A549 (cell line): Measurements from ENCODE around the gene MELK. TPM values are rescaled to one million over a fixed set of nuclear protein-coding genes. Genes with fewer than 3 reads are reported as not detected.

ENCODE experiments used
- ATAC-seq, 2 experiments: fragments of 200-7000 bp in 1 of 2; fragments of >200 bp in 1 of 2; cut with Nextera tagmentation in 1 of 2; cut with Tn5 transposase in 1 of 2; 3 replicates each; pipeline versions ENCODE4 v1.8.0 to v1.9.1; 2018 to 2020; ENCODE audit warnings: mild to moderate bottlenecking in 1 of 2, moderate library complexity in 1 of 2
- CTCF ChIA-PET: fragments of 300-600 bp; sonication (Branson Sonifier 250); formaldehyde crosslinking; extraction: SDS; loops from one replicate; lab custom pipeline; 2021; ENCODE audit warnings: antibody characterized with exemption, inconsistent platforms; lab: Yijun Ruan, JAX
- POLR2A ChIA-PET: fragments of 350-600 bp; formaldehyde crosslinking; extraction: SDS; loops from one replicate; lab custom pipeline; 2021; ENCODE audit warnings: antibody characterized with exemption, inconsistent platforms; lab: Yijun Ruan, JAX
- DNase-seq, 2 experiments: peaks; one replicate each; pipeline versions ENCODE4 v3.0.0 to v3.0.0-alpha.2; 2011 to 2016; ENCODE audit warnings: low read depth in 1 of 2, low spot score in 1 of 2
- FAIRE-seq: peaks from 2 replicates; lab custom pipeline; 2011; peaks lifted over from hg19 to GRCh38; lab: Jason Lieb, UNC
- H3K27ac ChIP-seq, 2 experiments: fragments of >200 bp; sonication (Bioruptor Twin); formaldehyde crosslinking; 3 replicates each; pipeline ENCODE4 v1.5.1; 2016 to 2017
- H3K4me1 ChIP-seq: fragments of >200 bp; sonication (Bioruptor Twin); formaldehyde crosslinking; 3 replicates; pipeline ENCODE4 v1.6.1; 2016
- H3K4me2 ChIP-seq: fragments of >200 bp; sonication (Bioruptor Twin); formaldehyde crosslinking; 3 replicates; pipeline ENCODE4 v1.6.1; 2016
- H3K4me3 ChIP-seq: fragments of >200 bp; sonication (Bioruptor Twin); formaldehyde crosslinking; 3 replicates; pipeline ENCODE4 v1.5.1; 2016
- H3K9me3 ChIP-seq: fragments of >200 bp; sonication (Bioruptor Twin); formaldehyde crosslinking; 3 replicates; pipeline ENCODE4 v1.6.1; 2016
- BHLHE40 ChIP-seq: IDR thresholded peaks from 2 replicates; pipeline ENCODE4 v1.6.1; 2012; ENCODE audit warnings: low read depth, low read length, inconsistent platforms
- CHD2 ChIP-seq: fragments of 150-350 bp; IDR thresholded peaks from 2 replicates; pipeline ENCODE4 v1.6.1; 2014; ENCODE audit warnings: low read length; ENCODE audit not compliant: partially characterized antibody
- EHF ChIP-seq: fragments of 250-450 bp; sonication (Bioruptor Pico); IDR thresholded peaks from 2 replicates; pipeline ENCODE4 v1.5.0; 2020; ENCODE audit warnings: mild to moderate bottlenecking
- EP300 ChIP-seq, 2 experiments: fragments of >200 bp; sonication (Bioruptor Twin); formaldehyde crosslinking; IDR thresholded peaks; 2 replicates in 1 of 2; 3 replicates in 1 of 2; pipeline ENCODE4 v1.6.1; 2016 to 2017
- FOXS1 ChIP-seq: fragments of 250-450 bp; sonication (Bioruptor Pico); IDR thresholded peaks from 2 replicates; pipeline ENCODE4 v1.5.0; 2020; ENCODE audit warnings: mild to moderate bottlenecking, moderate library complexity
- HDAC2 ChIP-seq: fragments of 200-600 bp; sonication (generic); IDR thresholded peaks from 2 replicates; pipeline ENCODE4 v1.6.1; 2016
- HES2 ChIP-seq: fragments of >200 bp; sonication (Bioruptor Twin); formaldehyde crosslinking; IDR thresholded peaks from 2 replicates; pipeline ENCODE4 v1.6.1; 2016
- HOXA7 ChIP-seq: fragments of 250-450 bp; sonication (Bioruptor Pico); IDR thresholded peaks from 2 replicates; pipeline ENCODE4 v1.5.0; 2020; ENCODE audit warnings: mild to moderate bottlenecking, moderate library complexity
- HOXB5 ChIP-seq: fragments of 250-450 bp; sonication (Bioruptor Pico); IDR thresholded peaks from 2 replicates; pipeline ENCODE4 v1.5.0; 2020; ENCODE audit warnings: mild to moderate bottlenecking, moderate library complexity
- KDM1A ChIP-seq: fragments of 200-600 bp; sonication (generic); IDR thresholded peaks from 2 replicates; pipeline ENCODE4 v1.6.1; 2016; ENCODE audit warnings: low read depth, mild to moderate bottlenecking
- KDM5A ChIP-seq: fragments of 200-600 bp; sonication (generic); IDR thresholded peaks from 2 replicates; pipeline ENCODE4 v1.6.1; 2016; ENCODE audit warnings: antibody characterized with exemption, mild to moderate bottlenecking
- MYC ChIP-seq: IDR thresholded peaks from 2 replicates; pipeline ENCODE4 v1.6.1; 2012; ENCODE audit warnings: mild to moderate bottlenecking, inconsistent platforms, low read length, improper control_type of control experiment, borderline replicate concordance
- RARB ChIP-seq: fragments of 250-450 bp; sonication (Bioruptor Pico); IDR thresholded peaks from 2 replicates; pipeline ENCODE4 v1.8.0; 2021; ENCODE audit warnings: mild to moderate bottlenecking, moderate library complexity
- RCOR1 ChIP-seq: fragments of 150-350 bp; IDR thresholded peaks from 2 replicates; pipeline ENCODE4 v1.6.1; 2014; ENCODE audit warnings: antibody characterized with exemption, low read length, low read depth
- REST ChIP-seq: fragments of 200-600 bp; sonication (generic); IDR thresholded peaks from 2 replicates; pipeline ENCODE4 v1.6.1; 2016; ENCODE audit warnings: antibody characterized with exemption, mild to moderate bottlenecking, moderate library complexity
- RNF2 ChIP-seq: fragments of 200-600 bp; sonication (generic); IDR thresholded peaks from 2 replicates; pipeline ENCODE4 v1.6.1; 2016; ENCODE audit warnings: low read depth, mild to moderate bottlenecking, antibody characterized with exemption, moderate library complexity, borderline replicate concordance
- SREBF2 ChIP-seq: fragments of 450-650 bp; IDR thresholded peaks from 2 replicates; pipeline ENCODE4 v1.6.1; 2014; ENCODE audit warnings: mild to moderate bottlenecking, moderate library complexity
- ZC3H11A ChIP-seq: fragments of 450-650 bp; IDR thresholded peaks from 2 replicates; pipeline ENCODE4 v1.6.1; 2014; ENCODE audit warnings: antibody characterized with exemption, mild to moderate bottlenecking
- ZNF302 ChIP-seq: fragments of 250-450 bp; sonication (Bioruptor Pico); IDR thresholded peaks from 2 replicates; pipeline ENCODE4 v1.9.0; 2021; ENCODE audit warnings: inconsistent platforms, mild to moderate bottlenecking, moderate library complexity
- WGBS: methylation state at CpG from one replicate; pipeline ENCODE4 v1.1.6; 2017; ENCODE audit errors: missing lambda C conversion rate; 5-methylcytosine and 5-hydroxymethylcytosine counted together
- polyA plus RNA-seq, 4 experiments: library from polyadenylated mRNA; depleted of rRNA in 3 of 4; stranded (reverse); fragments of >200 nt; fragmentation: RNase III in 1 of 4; extraction: RNeasy Plus Mini Kit Qiagen cat#74134 plus additional on column Dnase treatment in 1 of 4; gene quantifications; 2 replicates in 3 of 4; 3 replicates in 1 of 4; pipeline ENCODE4 v1.2.3, GENCODE V29; 2011 to 2017
- TF ChIP-seq, protein P1 (sequence below): IDR thresholded peaks from 2 replicates; pipeline ENCODE4 v1.6.1; 2012; ENCODE audit warnings: low read depth, borderline replicate concordance
- TF ChIP-seq, protein P2 (sequence below): fragments of >200 bp; sonication (Bioruptor Twin); formaldehyde crosslinking; IDR thresholded peaks from 3 replicates; pipeline ENCODE4 v1.6.1; 2016
- TF ChIP-seq, protein P3 (sequence below): IDR thresholded peaks from 2 replicates; pipeline ENCODE4 v1.6.1; 2012
- TF ChIP-seq, protein P4 (sequence below): fragments of 250-450 bp; sonication (Bioruptor Pico); IDR thresholded peaks from 2 replicates; pipeline ENCODE4 v1.5.0; 2020; ENCODE audit warnings: low read depth, mild to moderate bottlenecking, moderate library complexity
- TF ChIP-seq, protein P5 (sequence below): fragments of 450-650 bp; IDR thresholded peaks from 2 replicates; pipeline ENCODE4 v1.6.1; 2014; ENCODE audit warnings: antibody characterized with exemption

Gene MELK
- polyA plus RNA-seq, 2 of the 4 experiments (the other 2 are of a cell fraction), result 72.7 to 92.4 TPM

DNA sequence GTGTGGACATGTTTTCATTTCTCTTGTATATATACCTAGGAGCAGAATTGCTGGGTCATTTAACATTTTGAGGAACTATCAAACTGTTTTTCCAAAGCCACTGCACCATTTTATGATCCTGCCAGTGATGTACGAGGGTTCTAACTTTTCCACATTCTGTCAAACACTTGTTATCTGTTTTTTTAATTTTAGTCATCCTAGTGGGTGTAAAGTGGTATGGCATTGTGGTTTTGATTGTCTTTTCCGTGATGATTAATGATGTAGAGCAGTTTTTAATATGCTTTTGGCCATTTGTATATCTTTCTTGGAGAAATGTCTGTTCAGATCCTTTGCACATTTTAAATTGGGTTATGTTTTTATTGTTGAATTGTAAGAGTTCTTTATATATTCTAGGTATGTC is 107.0 kb downstream of the MELK start:
- TF ChIP-seq FOXS1 (CRISPR knock-in tag) (no peak), EHF (no peak), HDAC2 (no peak), REST (no peak), KDM5A (no peak), RARB (CRISPR knock-in tag) (no peak)
- TF ChIP-seq, protein P1, sequence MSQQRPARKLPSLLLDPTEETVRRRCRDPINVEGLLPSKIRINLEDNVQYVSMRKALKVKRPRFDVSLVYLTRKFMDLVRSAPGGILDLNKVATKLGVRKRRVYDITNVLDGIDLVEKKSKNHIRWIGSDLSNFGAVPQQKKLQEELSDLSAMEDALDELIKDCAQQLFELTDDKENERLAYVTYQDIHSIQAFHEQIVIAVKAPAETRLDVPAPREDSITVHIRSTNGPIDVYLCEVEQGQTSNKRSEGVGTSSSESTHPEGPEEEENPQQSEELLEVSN, result no peak
- TF ChIP-seq, protein P2, sequence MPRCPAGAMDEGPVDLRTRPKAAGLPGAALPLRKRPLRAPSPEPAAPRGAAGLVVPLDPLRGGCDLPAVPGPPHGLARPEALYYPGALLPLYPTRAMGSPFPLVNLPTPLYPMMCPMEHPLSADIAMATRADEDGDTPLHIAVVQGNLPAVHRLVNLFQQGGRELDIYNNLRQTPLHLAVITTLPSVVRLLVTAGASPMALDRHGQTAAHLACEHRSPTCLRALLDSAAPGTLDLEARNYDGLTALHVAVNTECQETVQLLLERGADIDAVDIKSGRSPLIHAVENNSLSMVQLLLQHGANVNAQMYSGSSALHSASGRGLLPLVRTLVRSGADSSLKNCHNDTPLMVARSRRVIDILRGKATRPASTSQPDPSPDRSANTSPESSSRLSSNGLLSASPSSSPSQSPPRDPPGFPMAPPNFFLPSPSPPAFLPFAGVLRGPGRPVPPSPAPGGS, result no peak
- TF ChIP-seq, all 56 proteins: peak for 0
- CTCF ChIA-PET, result no interaction called here
- H3K4me2 ChIP-seq, result no peak overlapping the region
- POLR2A ChIA-PET, result no interaction called here
- whole genome bisulfite sequencing, result 89% methylated on average over 2 of the region's 2 CpGs
- no peak for DNase-seq
- H3K9me3 ChIP-seq, result peaks cover 16% of the 10 kb centered on the region
- H3K27ac ChIP-seq, result no peak overlapping the region
- no peaks in the 10 kb centered on the region for H3K4me1 ChIP-seq
- no peak for FAIRE-seq
- no peak for ATAC-seq
- H3K4me3 ChIP-seq, result no peak overlapping the region

DNA sequence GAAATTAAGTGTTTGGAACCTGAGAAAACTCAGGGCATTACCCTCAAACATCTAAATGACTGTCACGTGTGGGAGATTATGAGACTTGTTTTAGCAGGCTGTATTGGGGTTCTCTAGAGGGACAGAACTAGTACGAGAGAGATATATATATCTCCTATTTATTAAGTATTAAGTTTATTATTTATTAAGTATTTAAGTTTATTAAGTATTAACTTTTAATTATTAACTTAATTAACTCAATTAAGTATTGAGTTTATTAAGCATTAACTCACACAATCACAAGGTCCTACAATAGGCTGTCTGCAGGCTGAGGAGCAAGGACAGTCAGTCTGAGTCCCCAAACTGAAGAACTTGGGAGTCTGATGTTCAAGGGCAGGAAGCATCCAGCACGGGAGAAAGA is 113.8 kb downstream of the MELK start:
- DNase-seq (no peak), FAIRE-seq (no peak), ATAC-seq (no peak)
- Histone ChIP-seq H3K9me3 (peaks cover 13% of the 10 kb centered on the region), H3K4me3 (no peak overlapping the region), H3K4me1 (no peaks in the 10 kb centered on the region), H3K27ac (no peak overlapping the region), H3K4me2 (no peak overlapping the region)
- TF ChIP-seq HOXA7 (no peak), CHD2 (no peak), KDM1A (no peak), ZNF302 (CRISPR knock-in tag) (no peak), MYC (no peak), RCOR1 (no peak), HES2 (no peak), BHLHE40 (no peak), ZC3H11A (no peak), SREBF2 (no peak), EP300 (IDR thresholded peaks at IDR 0.05) (no peak), HOXB5 (CRISPR knock-in tag) (no peak), RNF2 (no peak)
- TF ChIP-seq, protein P1, result no peak
- TF ChIP-seq, protein P3, sequence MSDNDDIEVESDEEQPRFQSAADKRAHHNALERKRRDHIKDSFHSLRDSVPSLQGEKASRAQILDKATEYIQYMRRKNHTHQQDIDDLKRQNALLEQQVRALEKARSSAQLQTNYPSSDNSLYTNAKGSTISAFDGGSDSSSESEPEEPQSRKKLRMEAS, result no peak
- TF ChIP-seq, protein P4, sequence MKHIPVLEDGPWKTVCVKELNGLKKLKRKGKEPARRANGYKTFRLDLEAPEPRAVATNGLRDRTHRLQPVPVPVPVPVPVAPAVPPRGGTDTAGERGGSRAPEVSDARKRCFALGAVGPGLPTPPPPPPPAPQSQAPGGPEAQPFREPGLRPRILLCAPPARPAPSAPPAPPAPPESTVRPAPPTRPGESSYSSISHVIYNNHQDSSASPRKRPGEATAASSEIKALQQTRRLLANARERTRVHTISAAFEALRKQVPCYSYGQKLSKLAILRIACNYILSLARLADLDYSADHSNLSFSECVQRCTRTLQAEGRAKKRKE (CRISPR knock-in tag), result no peak
- TF ChIP-seq, protein P5, sequence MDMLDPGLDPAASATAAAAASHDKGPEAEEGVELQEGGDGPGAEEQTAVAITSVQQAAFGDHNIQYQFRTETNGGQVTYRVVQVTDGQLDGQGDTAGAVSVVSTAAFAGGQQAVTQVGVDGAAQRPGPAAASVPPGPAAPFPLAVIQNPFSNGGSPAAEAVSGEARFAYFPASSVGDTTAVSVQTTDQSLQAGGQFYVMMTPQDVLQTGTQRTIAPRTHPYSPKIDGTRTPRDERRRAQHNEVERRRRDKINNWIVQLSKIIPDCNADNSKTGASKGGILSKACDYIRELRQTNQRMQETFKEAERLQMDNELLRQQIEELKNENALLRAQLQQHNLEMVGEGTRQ, result no peak
- POLR2A ChIA-PET, result no interaction called here
- CTCF ChIA-PET, result interaction anchor here (1.6 kb wide), 1 partner anchor 42 kb away, joined by 3 read pairs; no protein-coding TSS in a partner anchor
- 85% methylated on average over 3 of the region's 3 CpGs for WGBS
